Stimulated activated naive CD8-positive, alpha-beta T cell treated with anti-CD3 and anti-CD28 coated beads, Interleukin-15, amount 100 ng/mL, for 72 hours (primary cell): ENCODE results near the gene CXXC1.
"Not testable (repeated sequence)": the region's sequence is repeated elsewhere in the genome, so short reads cannot be mapped to it uniquely, and the experiment has no call there.

Experiments
- ATAC-seq: fragments of 150-1000 bp; cut with Tn5 transposase; 2 replicates; pipeline ENCODE4 v1.10.0; 2021; ENCODE audit warnings: mild to moderate bottlenecking, moderate library complexity
- DNase-seq, 2 donors: peaks; one replicate each; pipeline ENCODE4 v3.0.0; 2021 to 2022
- H3K27ac Mint-ChIP-seq, 2 donors: one replicate each; pipeline ENCODE4 v1.8.0; 2022; ENCODE audit warnings: mild to moderate bottlenecking in 2 of 2, mixed read lengths in 2 of 2, moderate library complexity in 2 of 2
- H3K27me3 Mint-ChIP-seq: one replicate; pipeline ENCODE4 v1.8.0; 2022; ENCODE audit warnings: mixed read lengths
- H3K4me1 Mint-ChIP-seq: one replicate; pipeline ENCODE4 v1.8.0; 2022; ENCODE audit warnings: mild to moderate bottlenecking, mixed read lengths
- H3K4me3 Mint-ChIP-seq, 2 donors: one replicate each; pipeline ENCODE4 v1.8.0; 2022; ENCODE audit warnings: mild to moderate bottlenecking in 2 of 2, mixed read lengths in 2 of 2, moderate library complexity in 1 of 2
- H3K9me3 Mint-ChIP-seq, 2 donors: one replicate each; pipeline ENCODE4 v1.8.0; 2022; ENCODE audit warnings: mixed read lengths in 2 of 2

The CXXC1 gene

DNA sequence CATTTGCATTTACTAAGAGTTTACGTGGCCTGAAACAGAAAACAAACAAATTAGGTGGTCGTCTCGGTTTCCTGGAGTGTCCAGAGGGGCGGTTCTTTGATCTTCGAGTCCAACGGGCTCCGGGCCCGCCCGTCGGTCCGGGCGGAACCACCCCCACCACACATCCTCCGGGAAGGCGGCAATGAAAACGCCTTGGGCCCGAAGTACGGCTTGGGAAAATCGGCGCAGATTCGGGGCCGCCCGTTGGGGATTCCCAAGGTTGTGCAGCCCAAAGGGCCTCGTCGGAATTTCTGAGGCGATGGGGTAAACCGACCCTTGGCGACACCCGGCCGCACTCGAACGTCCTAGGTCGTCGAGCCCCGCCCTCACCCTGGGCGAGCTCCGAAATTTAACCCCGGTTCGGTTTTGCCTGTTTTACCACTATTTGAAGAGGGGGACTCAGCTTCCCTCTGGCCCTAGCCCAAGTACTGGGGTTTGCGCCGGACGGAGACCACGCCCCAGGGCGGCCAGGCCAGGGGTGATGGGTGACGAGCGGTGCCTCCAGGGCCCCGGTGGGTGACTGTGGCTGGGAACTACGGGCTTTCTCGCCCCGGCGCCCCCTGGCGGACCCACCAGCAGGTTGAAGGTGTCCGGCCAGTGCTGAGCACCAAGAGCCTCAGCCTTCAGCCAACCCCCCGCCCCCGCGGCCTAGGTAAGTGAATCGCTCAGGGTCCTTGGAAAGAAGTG lies 19.3 kb downstream of the CXXC1 start:
- Mint-ChIP-seq H3K27me3 (no peaks in the 10 kb centered on the region), H3K27ac (peak overlapping the region in 1 of 2 donors; percentile 64), H3K9me3 (no peaks in the 10 kb centered on the region), H3K4me1 (peaks cover 33% of the 10 kb centered on the region), H3K4me3 (peak overlapping the region; percentile 64 to 84)
- ATAC-seq (peak; percentile 86), DNase-seq (peak; percentile 84 to 86)

DNA sequence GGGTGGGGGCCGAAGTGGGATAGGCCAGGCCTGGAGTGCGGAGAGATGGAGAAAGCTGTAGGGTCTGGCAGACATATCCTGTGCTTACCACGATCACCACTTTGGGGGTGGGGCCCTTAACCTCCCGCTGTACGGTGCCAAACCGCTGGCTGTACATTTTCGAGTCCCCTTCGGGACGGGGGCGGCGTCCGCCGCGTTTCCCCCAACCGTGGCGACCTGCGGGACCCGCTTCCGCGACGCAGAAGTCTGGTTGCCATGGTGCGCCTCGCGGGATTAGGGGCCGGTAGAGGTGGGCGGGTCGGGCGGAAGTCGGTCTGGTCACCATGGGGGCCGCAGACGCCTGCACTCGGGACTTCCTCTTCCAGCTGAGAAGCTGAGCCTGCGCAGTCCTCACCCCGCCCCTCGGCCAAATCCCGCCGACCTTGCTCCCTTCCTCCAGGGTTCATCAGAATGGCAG lies 21.2 kb downstream of the CXXC1 start, which contains the start of gene CFAP53:
Gene CFAP53, minus strand, starts transcription at position 248 of the 457 bp plus-strand sequence. Its CDS starts 91 bp downstream, at position 157.
- peaks cover 33% of the 10 kb centered on the region for H3K4me1 Mint-ChIP-seq
- H3K27ac Mint-ChIP-seq = peak within 1 kb of the TSS; percentile 81 to 97
- peak within 1 kb of the TSS; percentile 79 to 86 for H3K4me3 Mint-ChIP-seq
- H3K9me3 Mint-ChIP-seq = no peaks in the 10 kb centered on the region
- DNase-seq (peak; percentile 80 to 90), ATAC-seq (peak; percentile 93)
- H3K27me3 Mint-ChIP-seq = no peaks in the 10 kb centered on the region

DNA sequence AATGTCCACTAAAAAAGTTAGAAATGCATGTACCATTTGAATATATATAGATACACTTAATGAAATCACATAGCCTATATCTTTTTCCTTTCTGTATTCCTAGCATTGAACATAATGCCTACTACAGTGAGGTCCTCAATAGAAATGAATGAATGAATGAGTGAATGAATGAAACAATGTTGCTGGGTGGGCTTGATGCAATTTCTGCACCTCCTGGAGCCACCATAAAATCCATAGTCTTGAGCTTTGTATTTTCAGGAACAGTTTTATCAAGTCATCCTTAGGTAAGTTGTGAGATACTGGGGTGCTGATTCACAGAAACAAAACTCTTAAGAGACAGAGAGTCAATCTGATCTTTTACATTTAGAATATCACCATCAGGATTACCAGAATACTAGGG lies 24.5 kb downstream of the CXXC1 start:
- ATAC-seq (no peak), DNase-seq (no peak)
- Mint-ChIP-seq H3K4me1 (peaks cover 24% of the 10 kb centered on the region), H3K4me3 (no peak overlapping the region), H3K27me3 (no peaks in the 10 kb centered on the region), H3K9me3 (no peaks in the 10 kb centered on the region), H3K27ac (no peak overlapping the region)

DNA sequence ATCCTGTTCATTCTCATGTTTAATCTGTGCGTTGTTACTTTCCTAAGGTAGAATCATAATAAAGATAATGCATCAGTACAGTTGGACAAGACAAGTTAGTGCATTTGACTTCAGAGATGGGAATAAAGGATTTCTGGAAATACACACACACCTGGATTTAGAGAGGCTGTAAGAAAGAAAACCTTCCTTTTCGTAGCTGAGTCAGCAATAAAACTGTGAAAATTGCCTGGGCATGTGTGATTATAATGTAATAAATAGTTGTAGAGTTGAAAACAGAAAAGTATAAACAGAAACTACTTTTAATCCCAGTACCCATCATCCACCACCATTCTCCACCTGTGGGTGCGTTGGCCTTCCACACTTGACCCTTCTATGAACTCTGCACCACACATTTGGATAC lies 36.6 kb downstream of the CXXC1 start:
- H3K4me3 Mint-ChIP-seq = no peak overlapping the region
- DNase-seq (no peak), ATAC-seq (no peak)
- H3K27ac Mint-ChIP-seq = no peak overlapping the region
- no peaks in the 10 kb centered on the region for H3K4me1 Mint-ChIP-seq
- no peaks in the 10 kb centered on the region for H3K27me3 Mint-ChIP-seq
- H3K9me3 Mint-ChIP-seq = no peaks in the 10 kb centered on the region

DNA sequence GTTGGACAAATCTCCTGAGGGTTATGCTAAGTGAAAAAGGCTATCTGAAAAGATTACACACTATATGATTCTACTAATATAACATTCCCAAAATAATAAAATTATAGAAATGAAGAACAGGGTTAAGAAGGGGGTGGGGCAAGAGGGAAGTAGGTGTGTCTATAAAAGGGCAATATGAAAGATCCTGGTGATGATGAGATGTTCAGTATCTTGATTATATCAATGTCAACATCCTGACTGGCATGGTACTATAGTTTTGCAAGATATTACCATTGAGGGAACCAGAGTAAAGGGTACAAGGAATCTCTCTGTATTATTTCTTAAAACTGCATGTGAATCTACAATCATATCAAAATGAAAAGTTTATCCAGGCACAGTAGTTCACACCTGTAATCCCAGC lies 37.9 kb downstream of the CXXC1 start:
- no peaks in the 10 kb centered on the region for H3K27me3 Mint-ChIP-seq
- H3K27ac Mint-ChIP-seq = no peak overlapping the region
- no peak for ATAC-seq
- H3K4me1 Mint-ChIP-seq = no peaks in the 10 kb centered on the region
- DNase-seq = no peak
- H3K9me3 Mint-ChIP-seq = no peaks in the 10 kb centered on the region
- H3K4me3 Mint-ChIP-seq = no peak overlapping the region

DNA sequence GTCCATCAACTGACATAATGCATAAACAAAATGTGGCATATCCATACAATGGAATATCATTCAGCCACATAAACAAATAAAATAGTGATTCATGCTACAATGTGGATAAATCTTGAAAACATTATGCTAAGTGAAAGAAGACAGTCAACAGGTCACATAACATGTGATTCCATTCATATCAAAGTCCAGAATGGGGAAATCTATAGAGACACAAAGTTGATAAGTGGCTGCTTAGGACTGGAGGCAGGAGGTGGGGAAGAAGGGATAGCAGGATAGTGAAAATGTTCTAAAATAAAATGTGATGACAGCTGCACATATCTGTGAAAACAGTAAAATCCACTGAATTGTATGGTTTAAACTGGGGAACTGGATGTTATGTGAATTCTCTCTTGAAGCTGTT lies 39.9 kb downstream of the CXXC1 start:
- Mint-ChIP-seq H3K27ac (no peak overlapping the region), H3K27me3 (no peaks in the 10 kb centered on the region), H3K4me3 (no peak overlapping the region), H3K4me1 (no peaks in the 10 kb centered on the region), H3K9me3 (peaks cover 0 to 5% of the 10 kb centered on the region in 2 donors)
- DNase-seq (no peak), ATAC-seq (no peak)

DNA sequence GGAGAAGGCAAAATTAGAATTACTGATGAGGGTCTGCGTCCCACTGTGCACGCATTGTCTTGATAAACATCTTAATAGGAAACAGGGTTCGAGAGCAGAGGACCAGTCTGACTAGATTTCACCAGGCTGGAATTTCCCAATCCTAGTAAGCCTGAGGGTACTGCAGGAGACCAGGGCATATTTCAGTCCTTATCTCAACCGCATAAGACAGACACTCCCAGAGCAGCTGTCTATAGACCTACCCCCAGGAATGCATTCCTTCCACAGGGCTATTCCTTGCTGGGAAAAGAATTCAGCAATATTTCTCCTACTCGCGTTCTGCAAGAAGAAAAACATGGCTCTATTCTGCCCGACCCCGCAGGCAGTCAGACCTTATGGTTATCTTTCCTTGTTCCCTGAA lies 45.7 kb downstream of the CXXC1 start:
- not testable (repeated sequence) for H3K27ac Mint-ChIP-seq, H3K27me3 Mint-ChIP-seq, DNase-seq, ATAC-seq, H3K4me3 Mint-ChIP-seq, H3K4me1 Mint-ChIP-seq
- H3K9me3 Mint-ChIP-seq = peaks cover 18 to 21% of the 10 kb centered on the region in 2 donors

DNA sequence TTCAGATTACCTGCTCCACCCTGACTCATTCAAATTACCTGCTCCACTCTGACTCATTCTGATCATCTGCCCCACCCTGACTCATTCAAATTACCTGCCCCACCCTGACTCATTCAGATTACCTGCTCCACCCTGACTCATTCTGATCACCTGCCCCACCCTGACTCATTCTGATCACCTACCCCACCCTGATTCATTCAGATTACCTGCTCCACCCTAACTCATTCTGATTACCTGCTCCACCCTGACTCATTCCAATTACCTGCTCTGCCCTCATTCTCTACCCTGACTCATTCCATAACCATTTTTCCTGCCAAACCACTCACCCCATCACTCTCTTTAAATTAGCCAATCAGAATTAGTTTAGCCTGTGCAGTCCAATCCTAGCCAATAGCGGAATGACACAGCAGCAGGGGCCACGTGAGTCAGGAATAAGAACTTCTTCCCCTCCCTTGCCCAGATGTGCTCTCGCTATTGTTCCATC lies 47.4 kb downstream of the CXXC1 start:
- Mint-ChIP-seq H3K4me1 (no peaks in the 10 kb centered on the region), H3K27ac (no peak overlapping the region), H3K4me3 (no peak overlapping the region), H3K9me3 (peaks cover 18 to 21% of the 10 kb centered on the region in 2 donors), H3K27me3 (no peaks in the 10 kb centered on the region)
- DNase-seq (peak in 1 of 2 donors; percentile 14), ATAC-seq (peak; percentile 35)

DNA sequence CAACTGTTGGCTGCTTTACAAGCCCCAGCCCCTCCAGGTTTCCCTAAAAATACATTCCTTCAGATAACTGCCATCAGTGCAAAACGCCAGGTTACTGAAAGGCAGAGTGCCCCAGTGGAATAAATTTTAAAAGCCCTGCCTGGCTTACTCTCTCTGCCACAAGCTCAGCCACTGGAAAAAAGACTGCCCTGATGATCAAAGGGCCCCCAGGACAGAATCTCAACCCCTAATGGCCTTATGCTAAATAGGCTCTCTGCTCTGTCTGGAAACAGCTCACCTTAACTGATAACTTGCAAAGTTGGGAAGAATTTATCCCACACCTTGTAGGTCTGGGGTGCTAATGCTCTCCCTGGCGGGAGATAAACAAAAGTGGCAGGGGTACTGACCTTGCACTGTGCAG lies 55.1 kb downstream of the CXXC1 start:
- Mint-ChIP-seq H3K4me3 (no peak overlapping the region), H3K9me3 (no peaks in the 10 kb centered on the region), H3K4me1 (peaks cover 7% of the 10 kb centered on the region), H3K27me3 (peaks cover 16% of the 10 kb centered on the region), H3K27ac (no peak overlapping the region)
- ATAC-seq = no peak
- no peak for DNase-seq
